NCI-H82 (cell line): ENCODE results near the gene TBCEL.
"Not testable (repeated sequence)": the region's sequence is repeated elsewhere in the genome, so short reads cannot be mapped to it uniquely, and the experiment has no call there.

ENCODE experiments used
- DNase-seq: peaks from one replicate; lab custom pipeline; 2025; lab: John Stamatoyannopoulos, UW

Gene TBCEL

DNA sequence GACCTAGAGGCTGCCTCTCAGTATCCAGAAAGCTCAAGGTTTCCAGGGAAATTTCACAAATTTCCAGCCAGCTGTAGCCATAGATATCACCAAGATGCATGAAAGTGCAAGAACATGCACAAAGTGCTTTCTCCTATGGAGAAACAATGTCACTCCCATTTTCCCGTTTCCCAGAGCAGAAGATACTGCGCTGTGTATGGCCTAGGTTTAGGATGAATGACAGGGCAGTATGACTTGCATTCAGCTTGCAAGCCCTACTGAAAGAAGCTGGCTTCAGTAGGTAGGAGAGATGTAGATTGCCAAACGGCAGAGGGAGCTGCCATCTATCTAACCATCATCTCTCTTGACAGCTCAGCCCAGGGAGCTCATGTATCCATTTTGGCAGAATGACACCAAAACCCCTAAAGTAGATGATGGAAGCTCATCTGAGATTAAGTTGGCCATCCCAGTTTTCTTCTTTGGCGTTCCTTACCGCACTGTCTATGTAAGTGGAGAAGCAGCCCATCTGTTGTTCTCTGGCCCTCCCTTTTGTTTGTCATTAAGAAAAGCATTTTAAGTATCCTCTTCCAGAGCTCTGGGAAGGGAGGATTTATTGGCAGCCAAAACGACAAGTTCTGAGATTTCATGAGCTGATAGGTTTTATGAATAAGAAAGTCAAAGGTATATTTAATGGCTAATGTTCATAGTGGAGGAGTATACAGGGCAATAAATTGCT, 81.7 kb downstream of the TBCEL start:
- peak; percentile 75 for DNase-seq

DNA sequence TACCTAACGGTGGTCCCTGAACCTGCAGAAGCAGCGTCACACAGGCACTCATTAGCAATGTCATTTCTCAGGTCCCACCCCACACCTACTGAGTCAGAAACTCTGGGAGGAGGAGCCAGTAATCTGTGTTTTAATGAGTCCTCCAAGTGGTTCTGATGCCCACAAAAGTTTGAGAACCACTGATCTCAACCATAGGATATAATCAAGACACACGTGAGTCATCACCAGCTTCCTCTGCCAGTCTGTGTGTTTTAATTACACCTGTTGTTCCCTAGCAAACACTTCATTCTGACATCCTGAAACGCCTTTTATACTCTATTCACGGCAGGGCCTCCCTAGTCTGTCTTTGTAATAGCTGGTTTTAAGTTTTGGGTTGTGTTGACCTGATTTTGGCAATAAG, 82.9 kb downstream of the TBCEL start:
- DNase-seq, result no peak

DNA sequence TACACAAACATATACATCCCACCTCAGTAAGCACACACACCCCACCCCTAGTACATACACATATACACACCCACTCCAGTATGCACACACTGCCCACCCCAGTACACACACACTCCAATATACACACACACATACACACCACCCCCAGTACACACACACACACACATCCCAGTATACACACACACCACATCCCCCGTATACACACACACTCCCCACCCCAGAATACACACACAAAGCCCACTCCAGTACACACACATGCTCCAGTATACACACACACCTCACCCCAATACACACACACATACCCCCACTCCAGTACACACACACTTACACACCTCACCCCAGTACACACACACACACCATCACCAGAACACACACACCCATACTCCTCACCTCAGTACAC, 84.5 kb downstream of the TBCEL start:
- no peak for DNase-seq

DNA sequence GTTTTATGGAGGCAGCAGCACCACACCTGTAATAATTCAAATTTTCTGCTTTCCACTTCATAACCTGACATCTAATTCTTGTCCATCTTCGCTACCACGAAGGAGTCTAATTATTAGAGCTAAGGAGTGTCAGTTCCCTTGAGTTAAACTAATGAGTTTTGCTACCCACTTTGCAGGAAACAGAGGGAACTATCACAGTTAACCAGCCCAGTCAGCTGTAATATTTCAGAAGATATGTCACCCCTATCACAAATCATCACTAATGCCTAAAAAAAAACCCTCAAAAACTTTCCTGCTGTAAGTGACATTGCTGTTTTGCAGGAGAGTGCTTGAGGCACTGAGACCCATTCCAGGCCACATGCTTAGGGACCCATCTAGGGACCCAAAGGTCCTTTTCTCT, 85.6 kb downstream of the TBCEL start:
- no peak for DNase-seq

DNA sequence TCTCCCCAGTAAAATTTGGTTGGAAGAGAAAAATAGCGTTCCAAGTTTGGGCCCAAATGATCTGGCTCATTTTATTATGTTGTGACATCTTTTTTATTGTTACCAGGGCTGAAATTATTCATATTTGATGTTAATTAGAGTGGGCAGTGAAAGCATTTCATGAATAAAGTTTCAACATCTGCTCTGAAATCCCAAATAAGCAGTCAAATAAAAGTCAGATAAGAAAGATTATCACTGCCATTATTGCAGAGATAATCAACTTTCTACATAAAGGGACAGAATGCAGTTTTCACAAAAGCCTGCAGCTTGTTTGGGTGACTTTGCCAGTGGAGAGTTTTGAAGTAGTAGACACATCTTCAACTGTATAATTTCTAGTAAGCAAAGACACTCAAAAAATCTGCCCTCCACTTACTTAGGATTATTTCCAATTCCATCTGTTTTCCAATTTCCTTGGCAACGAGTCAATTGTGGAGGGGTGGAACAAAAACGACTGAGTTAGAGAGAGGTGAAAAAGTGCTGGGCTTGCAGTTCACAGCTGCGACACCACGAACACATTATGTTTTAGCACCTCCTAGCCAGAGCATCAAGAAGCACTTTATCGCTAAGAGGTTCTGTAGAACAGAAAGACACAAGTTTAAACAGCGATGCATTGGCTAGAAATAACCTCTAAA, 86.1 kb downstream of the TBCEL start:
- no peak for DNase-seq

DNA sequence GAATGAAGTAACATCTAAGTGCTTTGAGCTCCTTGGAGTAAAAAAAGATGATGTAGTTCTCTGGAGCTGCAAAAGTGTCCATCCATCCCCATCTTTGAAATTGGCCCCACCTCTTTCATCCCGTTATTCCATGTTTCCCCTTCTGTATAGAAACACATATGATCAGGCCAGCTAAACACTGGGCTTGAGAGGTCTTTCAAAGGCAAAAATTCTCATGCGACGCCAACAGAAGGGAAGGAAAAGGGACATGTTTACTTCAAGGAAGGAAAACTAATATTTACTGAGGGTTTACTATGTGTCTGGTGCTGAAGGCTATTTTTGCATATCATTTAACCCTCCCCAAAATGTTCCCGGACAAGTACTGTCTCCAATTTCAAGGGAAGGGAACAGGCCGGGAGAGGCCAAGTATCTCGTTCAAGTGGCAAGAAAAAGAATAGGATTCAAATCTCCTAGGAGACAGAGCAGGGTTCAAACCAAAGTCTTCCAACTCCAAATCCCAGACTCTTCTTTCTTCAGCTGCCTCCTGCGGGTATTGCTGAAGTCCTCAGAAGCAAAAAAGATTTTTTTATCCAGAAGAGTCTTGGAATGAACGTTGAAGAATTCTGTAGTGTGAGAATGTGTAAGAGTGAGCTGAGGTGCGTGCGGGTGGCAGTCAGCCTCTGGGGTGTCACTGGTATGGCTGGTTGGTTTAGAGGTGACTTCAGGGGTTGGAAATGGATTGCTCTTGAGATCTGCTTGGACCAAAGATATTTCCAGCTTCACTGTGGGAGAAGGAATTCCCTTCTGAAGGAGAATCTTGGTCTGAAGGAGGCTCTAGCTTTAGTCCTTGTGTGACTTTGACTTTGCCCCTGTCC, 87.2 kb downstream of the TBCEL start:
- DNase-seq, result no peak

DNA sequence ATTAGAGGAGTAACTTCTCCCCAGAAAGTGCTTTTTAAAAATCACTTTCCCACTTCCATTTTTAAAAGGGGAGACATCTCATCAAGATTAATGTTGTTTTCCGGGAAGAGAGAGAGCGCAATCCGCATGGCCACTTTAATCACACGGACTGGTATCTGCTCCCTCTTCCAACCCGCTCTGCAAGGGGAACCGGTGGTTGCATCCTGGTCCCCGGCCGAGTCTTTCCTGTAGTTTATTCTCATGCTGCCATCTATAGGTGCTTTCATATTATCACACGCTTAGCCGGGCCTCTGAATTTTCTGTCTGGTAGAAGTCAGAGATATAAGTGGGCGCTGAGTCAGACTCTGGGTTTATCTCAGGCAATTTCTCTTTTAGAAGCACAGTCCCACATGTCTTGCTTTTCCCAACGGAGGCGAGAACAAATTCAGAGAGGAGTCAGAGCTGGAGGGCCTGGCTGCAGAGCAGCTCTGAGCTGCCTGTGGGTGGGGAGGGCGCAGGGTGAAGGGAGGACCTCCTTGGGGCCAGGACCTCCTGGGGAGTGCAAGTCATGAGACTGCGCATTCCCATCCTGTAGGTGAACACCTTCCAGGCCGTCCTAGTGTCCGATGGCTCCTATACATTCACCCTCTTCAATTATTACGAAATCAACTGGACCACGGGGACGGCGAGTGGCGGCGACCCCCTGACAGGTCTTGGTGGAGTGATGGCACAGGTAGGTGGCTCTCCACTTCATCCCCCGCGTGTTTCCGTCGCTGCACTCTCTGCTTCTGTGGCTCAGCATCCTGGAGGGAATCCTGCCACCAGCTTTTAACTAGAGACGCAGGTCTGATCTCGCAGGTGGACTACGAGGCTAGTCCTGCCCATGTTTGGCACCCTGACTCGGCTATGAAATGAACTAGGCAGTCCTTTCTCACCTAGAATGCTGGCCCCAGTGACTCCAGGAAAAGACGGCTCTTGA, 88.9 kb downstream of the TBCEL start:
- DNase-seq, result peak; percentile 74

DNA sequence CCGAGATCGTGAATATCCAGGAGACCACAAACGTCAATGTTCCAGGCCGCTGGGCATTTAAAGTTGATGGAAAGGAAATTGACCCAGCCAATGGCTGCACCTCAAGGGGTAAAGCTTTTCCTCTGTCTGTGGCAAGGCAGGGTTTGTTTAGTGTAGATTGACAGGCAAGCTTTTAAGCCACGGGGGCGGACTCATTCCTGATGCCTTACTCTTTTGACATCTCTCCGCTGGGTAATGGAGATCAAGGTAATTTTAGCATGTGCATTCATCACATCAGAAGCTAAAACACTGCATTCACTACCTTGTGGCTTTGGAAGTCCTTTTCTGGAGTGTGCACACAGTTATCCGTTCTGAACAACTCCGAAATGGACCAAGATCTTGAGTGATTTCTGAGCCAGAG, 89.7 kb downstream of the TBCEL start:
- no peak for DNase-seq

DNA sequence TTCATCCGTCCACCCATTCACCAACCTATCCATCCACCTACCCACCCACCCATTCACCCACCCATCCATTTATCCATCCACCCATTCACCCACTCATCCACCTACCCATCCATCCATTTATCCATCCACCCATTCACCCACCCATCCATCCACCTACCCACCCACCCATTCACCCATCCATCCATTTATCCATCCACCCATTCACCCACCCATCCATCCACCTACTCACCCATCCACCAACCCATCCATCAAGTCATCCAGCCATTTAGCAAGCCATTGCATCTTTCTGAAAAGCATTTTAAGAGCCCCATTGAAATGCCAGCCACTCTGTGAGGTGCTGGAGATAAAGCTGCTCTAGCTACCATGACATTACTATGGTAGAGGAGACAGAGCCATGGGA, 91.1 kb downstream of the TBCEL start:
- DNase-seq, result not testable (repeated sequence)

DNA sequence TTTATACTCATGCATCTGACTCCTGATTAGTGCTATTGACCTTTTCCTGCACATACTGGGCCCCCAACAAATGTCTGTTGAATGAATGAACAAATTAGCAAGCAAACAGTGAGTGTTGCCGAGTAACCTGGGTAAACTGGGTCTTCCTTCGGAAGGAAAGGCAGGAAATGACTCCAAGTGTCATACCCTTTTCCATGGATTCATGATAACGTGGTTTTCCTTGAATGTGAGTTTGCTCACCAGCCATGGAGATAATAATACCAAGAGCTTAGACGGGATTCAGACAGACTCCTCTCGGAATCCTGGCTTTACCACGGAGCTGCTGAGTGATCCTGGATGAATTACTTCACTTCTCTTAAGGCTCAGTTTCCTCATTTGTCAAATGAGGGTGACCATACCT, 93.9 kb downstream of the TBCEL start:
- DNase-seq, result no peak

DNA sequence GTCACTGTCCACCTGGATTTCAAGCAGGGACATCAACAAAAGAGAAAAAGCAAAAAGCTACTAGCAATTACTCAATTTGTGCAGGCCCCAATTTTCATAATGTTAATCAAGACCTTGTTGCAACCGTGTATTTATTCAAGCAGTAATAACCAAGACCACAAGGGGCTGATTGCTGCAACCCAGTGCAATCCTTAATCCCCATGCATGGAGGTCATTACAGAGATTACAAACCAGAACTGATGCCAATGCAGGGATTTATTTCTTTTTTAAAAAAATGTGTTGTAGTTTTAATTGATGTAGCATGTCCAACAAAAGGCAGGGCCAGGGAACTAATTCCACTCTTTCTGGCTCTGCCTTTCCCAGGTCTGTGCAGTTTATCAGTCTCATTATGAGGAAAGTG, 95.5 kb downstream of the TBCEL start:
- DNase-seq, result peak; percentile 35

DNA sequence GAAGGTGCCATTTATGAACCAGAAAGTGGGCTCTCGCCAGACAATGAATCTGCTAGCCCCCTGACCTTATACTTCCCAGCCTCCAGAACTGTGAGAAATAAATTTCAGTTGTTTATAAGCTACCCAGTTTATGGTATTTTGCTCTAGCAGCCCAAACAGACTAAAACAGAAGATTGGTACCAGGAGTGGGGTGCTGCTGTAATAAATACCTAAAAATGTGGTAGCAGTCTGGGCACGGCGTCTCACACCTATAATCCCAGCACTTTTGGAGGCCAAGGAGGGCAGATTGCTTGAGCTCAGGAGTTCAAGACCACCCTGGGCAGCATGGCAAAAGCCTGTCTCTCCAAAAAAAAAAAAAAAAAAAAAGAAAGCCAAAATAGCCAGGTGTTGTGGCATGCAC, 98.4 kb downstream of the TBCEL start:
- no peak for DNase-seq

DNA sequence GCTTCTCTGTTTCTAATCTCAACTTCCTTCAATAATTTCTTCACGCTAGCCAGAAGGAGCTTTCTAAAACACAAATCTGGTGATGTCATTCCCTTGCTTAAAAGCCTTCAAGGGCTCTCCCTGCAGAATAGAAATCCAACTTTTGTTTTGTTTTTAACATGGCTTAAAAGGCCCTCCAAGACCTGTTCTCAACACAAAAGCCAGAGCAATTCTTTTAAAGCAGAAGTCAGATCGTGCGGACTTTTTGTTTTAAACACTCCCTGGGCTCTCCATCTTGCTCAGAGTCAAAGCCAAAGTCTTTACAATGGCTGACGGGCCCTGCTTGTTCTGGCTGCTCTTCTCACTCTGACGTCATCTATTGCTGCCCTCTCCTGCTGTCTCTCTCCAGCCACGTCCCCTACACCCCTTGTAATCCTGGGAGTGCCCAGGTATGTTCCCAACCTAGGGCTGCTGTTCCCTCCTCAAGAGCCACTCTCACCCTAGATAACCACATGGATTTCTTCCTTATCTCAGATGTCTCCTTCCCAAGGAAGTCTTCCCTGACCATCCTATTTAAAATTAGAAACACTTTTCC, 99.7 kb downstream of the TBCEL start:
- no peak for DNase-seq

DNA sequence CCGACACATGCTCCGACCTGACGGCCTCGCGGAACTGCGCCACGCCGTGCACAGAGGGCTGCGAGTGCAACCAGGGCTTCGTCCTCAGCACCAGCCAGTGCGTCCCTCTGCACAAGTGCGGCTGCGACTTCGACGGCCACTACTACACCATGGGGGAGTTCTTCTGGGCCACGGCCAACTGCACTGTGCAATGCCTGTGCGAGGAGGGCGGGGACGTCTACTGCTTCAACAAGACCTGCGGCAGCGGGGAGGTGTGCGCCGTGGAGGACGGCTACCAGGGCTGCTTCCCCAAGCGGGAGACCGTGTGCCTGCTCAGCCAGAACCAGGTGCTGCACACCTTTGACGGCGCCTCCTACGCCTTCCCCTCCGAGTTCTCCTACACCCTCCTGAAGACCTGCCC, 103.9 kb downstream of the TBCEL start:
- no peak for DNase-seq

DNA sequence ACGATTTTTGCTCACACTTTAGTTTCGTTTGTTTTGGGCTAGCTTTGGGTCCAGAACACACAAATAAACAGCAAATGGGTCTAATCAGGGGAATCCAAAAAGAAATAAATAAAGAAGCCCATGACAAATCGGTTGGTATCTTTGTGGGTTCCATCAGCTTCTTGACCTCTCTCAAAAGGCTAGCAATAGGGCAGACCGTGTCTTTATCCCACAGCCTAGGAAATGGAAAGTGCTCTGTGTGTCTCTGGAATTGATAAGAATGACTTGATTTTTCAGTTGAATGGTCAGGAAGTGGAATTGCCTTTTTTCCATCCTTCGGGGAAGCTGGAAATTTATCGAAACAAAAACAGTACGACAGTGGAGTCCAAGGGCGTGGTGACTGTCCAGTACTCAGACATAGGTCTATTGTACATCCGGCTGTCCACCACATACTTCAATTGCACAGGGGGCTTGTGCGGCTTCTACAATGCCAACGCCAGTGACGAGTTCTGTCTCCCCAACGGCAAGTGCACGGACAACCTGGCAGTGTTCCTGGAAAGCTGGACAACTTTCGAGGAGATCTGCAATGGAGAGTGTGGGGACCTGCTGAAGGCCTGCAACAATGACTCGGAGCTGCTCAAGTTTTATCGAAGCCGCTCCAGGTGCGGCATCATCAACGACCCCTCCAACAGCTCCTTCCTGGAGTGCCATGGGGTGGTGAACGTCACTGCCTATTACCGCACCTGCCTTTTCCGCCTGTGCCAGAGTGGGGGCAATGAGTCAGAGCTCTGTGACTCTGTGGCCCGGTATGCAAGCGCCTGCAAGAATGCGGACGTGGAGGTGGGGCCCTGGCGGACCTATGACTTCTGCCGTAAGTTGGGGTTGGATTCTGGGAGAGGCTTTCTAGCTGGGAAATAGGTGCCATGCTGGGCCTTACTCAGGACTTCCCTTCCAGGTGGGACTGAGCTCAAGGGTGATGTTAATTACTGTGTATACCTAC, 105.7 kb downstream of the TBCEL start:
- DNase-seq, result no peak

DNA sequence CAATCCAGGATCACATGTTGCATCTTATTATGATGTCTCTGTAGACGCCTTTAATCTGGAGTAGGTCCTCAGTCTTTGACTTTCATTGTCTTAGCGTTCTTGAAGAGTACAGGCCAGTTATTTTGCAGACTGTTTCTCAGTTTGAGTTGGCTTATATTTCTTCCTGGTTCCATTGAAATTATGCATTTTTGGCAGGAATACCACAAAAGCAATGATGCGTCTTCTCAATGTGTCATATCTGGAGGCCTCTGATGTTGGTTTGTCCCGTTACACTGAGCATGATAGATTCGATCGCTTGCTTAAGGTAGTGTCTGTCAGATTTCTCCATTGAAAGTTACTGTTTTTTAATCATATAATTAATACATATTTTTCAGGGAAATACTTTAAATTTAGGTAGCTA, 107.8 kb downstream of the TBCEL start:
- DNase-seq, result no peak

DNA sequence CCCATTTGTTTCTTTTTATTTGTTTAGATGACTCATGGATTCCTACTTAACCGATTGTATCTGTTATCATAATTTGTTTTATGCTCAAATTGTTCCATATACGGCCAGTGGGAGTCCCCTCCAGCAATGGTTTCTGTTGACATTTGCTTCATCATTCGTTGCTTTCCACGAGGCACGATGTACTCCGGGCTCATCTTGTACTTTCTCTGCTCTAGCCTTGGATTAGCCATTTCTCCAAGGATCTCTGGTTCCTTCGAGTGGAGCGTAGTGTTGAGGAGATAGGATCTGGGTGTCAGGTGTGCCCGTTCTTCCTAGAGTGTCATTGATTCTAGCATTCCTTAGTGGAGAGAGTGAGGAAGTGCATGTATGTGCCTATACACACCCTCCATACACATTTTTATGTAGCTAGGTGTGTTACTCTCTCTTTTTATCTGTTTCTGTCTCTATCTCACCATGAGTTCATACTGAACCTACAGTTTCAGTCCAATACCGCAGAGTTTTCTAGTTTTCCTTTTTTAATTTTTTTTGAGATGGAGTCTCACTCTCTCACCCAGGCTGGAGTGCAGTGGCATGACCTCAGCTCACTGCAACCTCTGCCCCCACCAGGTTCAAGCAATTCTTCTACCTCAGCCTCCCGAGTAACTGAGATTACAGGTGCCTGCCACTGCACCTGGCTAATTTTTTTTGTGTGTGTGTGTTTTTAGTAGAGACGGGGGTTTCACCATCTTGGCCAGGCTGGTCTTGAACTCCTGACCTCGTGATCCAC, 108.5 kb downstream of the TBCEL start:
- DNase-seq, result no peak

DNA sequence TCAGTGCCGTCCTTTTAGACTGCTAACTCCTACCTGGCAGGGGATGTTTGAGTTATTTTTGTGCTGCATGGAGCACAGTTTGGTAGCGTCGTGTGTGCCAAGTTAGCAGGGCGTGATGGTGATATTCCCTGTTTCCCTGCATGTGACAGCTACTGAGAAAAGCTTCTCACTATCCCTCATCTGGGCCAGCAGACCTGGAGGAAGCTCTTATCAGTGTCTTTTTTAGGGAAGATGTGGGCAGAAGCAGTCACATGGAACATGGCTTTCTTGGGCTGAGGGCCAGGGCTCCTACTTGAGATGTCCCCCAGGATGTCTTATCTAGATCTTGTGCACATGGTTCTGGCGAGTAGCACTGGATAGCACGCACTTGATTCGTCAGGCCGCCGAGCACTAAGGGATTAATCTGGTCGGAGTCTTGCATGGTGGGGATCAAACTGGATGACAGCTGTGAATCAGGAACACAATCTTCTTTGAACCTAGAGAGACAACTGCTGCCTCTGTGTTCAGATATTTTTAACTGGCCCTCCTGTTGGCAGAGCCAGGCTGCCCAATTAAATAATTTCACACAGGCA, 110.9 kb downstream of the TBCEL start:
- peak; percentile 8 for DNase-seq

DNA sequence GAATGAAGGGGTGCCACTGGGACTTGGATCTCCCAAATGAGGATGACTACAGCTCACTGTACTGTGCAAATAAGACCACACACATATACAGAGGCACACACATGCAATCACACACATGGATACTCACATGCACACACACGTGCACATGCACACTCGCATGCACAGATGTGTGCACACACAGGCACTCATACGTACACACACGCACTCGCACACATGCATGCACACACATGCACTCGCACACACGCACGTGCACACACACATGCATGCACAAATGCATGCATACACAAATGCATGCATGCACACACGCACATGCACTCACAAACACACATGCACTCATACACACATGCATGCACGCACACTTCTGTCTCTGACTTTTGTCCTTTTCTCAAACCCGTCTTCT, 113.1 kb downstream of the TBCEL start:
- DNase-seq, result no peak
